K562 (cell line): ENCODE results near the gene GP1BB. TPM values are rescaled to one million over a fixed set of nuclear protein-coding genes. Genes with fewer than 3 reads are reported as not detected.

Experiments used
- ATAC-seq: fragments of 200-7000 bp; cut with Tn5 transposase; 3 replicates; pipeline ENCODE4 v1.9.1; 2020; ENCODE audit warnings: moderate library complexity
- BruUV-seq: library from RNA; stranded (reverse); fragments of 400-500 nt; replicated peaks from 2 replicates; lab custom pipeline; 2021; lab: Mats Ljungman, UMichigan
- CTCF ChIA-PET: fragments of 300-600 bp; formaldehyde crosslinking; extraction: SDS; loops from one replicate; lab custom pipeline; 2021; ENCODE audit warnings: low intra/inter-chr PET ratio; lab: Yijun Ruan, JAX
- POLR2A ChIA-PET: fragments of 300-600, 350-650 bp; sonication (Branson Sonifier 250); formaldehyde crosslinking; extraction: SDS; loops from one replicate; lab custom pipeline; 2021; ENCODE audit warnings: antibody characterized with exemption, inconsistent platforms; lab: Yijun Ruan, JAX
- DNase-seq, 4 experiments: peaks; one replicate each; pipeline versions ENCODE4 v3.0.0 to v3.0.0-alpha.2; 2011 to 2018; ENCODE audit warnings: low spot score in 3 of 4, mixed read lengths in 3 of 4; ENCODE audit errors: extremely low read depth in 1 of 4
- FAIRE-seq: peaks from 2 replicates; lab custom pipeline; 2011; peaks lifted over from hg19 to GRCh38; lab: Jason Lieb, UNC
- H2AFZ ChIP-seq: 2 replicates; pipeline ENCODE4 v1.6.0; 2011; ENCODE audit warnings: low read depth, low read length, control low read depth, inconsistent platforms
- H3K27ac ChIP-seq: fragments of 200-600 bp; 3 replicates; pipeline ENCODE4 v1.8.0; 2011; ENCODE audit warnings: low read depth, mild to moderate bottlenecking, control low read depth, inconsistent platforms, low read length, moderate library complexity, mixed read lengths; ENCODE audit errors: extremely low read depth
- H3K27me3 ChIP-seq, 2 experiments: fragments of 300-600 bp in 1 of 2; 2 replicates in 1 of 2; 3 replicates in 1 of 2; pipeline versions ENCODE4 v1.6.0 to v1.8.0; 2011; ENCODE audit warnings: inconsistent platforms in 2 of 2, low read length in 2 of 2, mild to moderate bottlenecking in 1 of 2, mixed read lengths in 1 of 2, moderate library complexity in 1 of 2; ENCODE audit not compliant: control insufficient read depth in 2 of 2, insufficient read depth in 2 of 2
- H3K36me3 ChIP-seq: fragments of 300-600 bp; 3 replicates; pipeline ENCODE4 v1.8.0; 2011; ENCODE audit warnings: mild to moderate bottlenecking, low read length, inconsistent platforms; ENCODE audit not compliant: control insufficient read depth, insufficient read depth
- H3K4me1 ChIP-seq, 2 experiments: fragments of 200-600 bp in 1 of 2; replicated peaks in 1 of 2; 2 replicates in 1 of 2; 3 replicates in 1 of 2; pipeline versions ENCODE4 v1.5.1 to v1.8.0; 2011; ENCODE audit warnings: inconsistent platforms in 2 of 2, low read length in 2 of 2, mild to moderate bottlenecking in 1 of 2, mixed read lengths in 1 of 2, moderate library complexity in 1 of 2; ENCODE audit not compliant: control insufficient read depth in 2 of 2, insufficient read depth in 2 of 2
- H3K4me2 ChIP-seq: 2 replicates; pipeline ENCODE4 v1.6.1; 2011; ENCODE audit warnings: low read length, control low read depth, inconsistent platforms, mixed read lengths; ENCODE audit not compliant: insufficient read depth
- H3K4me3 ChIP-seq: fragments of 200-600 bp; sonication (generic), shearing (Covaris generic); 2 replicates; pipeline ENCODE4 v1.5.1; 2016; ENCODE audit warnings: control low read depth, inconsistent platforms
- H3K79me2 ChIP-seq: fragments of 200-600 bp; 3 replicates; pipeline ENCODE4 v1.8.0; 2011; ENCODE audit warnings: low read length, inconsistent platforms; ENCODE audit not compliant: control insufficient read depth, insufficient read depth
- H3K9ac ChIP-seq, 2 experiments: 2 replicates each; pipeline versions ENCODE4 v1.6.0 to v1.6.1; 2011; ENCODE audit warnings: low read depth in 2 of 2, low read length in 2 of 2, control low read depth in 1 of 2, inconsistent platforms in 1 of 2, mild to moderate bottlenecking in 1 of 2, mixed read lengths in 1 of 2; ENCODE audit not compliant: insufficient read depth in 1 of 2
- H3K9me1 ChIP-seq: one replicate; pipeline ENCODE4 v1.6.0; 2011; ENCODE audit warnings: inconsistent platforms, mild to moderate bottlenecking, low read length, moderate library complexity; ENCODE audit not compliant: control insufficient read depth, insufficient read depth
- H3K9me3 ChIP-seq: replicated peaks from 2 replicates; pipeline ENCODE4 v1.5.1; 2011; ENCODE audit warnings: low read depth, low read length, inconsistent platforms; ENCODE audit not compliant: control insufficient read depth, insufficient read depth
- H4K20me1 ChIP-seq: replicated peaks from 2 replicates; pipeline ENCODE4 v1.6.1; 2011; ENCODE audit warnings: low read length, inconsistent platforms, mixed read lengths; ENCODE audit not compliant: control insufficient read depth, insufficient read depth
- EGR1 ChIP-seq: fragments of 450-650 bp; conservative IDR thresholded peaks from 2 replicates; pipeline ENCODE4 v1.6.1; 2017; ENCODE audit warnings: mild to moderate bottlenecking
- POLR2G ChIP-seq: fragments of 200-400 bp; formaldehyde crosslinking; IDR thresholded peaks from 2 replicates; pipeline ENCODE4 v1.6.1; 2017; ENCODE audit warnings: low read depth, mild to moderate bottlenecking, antibody characterized with exemption, low read length, moderate library complexity
- SETDB1 ChIP-seq: IDR thresholded peaks from one replicate; pipeline ENCODE4 v1.6.1; 2012; ENCODE audit warnings: low read length, control low read depth, inconsistent platforms
- SFPQ ChIP-seq: fragments of 200-400 bp; formaldehyde crosslinking; IDR thresholded peaks from 2 replicates; pipeline ENCODE4 v1.6.1; 2017; ENCODE audit warnings: mild to moderate bottlenecking, low read depth, low read length, moderate library complexity
- STAT6 ChIP-seq: sonication (generic); formaldehyde crosslinking; IDR thresholded peaks from 2 replicates; pipeline ENCODE4 v1.8.1; 2023; ENCODE audit warnings: mild to moderate bottlenecking, missing genetic modification reagents
- THAP12 ChIP-seq: fragments of 250-450 bp; sonication (Bioruptor Pico); IDR thresholded peaks from 2 replicates; pipeline ENCODE4 v1.9.0; 2021; ENCODE audit warnings: mild to moderate bottlenecking, inconsistent platforms
- ZBTB33 ChIP-seq: sonication (generic); formaldehyde crosslinking; IDR thresholded peaks from 2 replicates; pipeline ENCODE4 v1.8.1; 2023; ENCODE audit warnings: mild to moderate bottlenecking, missing genetic modification reagents
- ZBTB7A ChIP-seq: IDR thresholded peaks from 2 replicates; pipeline ENCODE4 v1.6.1; 2011; ENCODE audit warnings: low read depth, mild to moderate bottlenecking, low read length, moderate library complexity, borderline replicate concordance; ENCODE audit not compliant: control insufficient read depth
- ZNF184 ChIP-seq: sonication (generic); formaldehyde crosslinking; IDR thresholded peaks from 2 replicates; pipeline ENCODE4 v1.5.0; 2020; ENCODE audit warnings: missing genetic modification reagents
- WGBS: fragments of 100-300 bp; shearing (Covaris generic); methylation state at CpG from one replicate; pipeline ENCODE4 v1.1.6; 2016; ENCODE audit warnings: low coverage, mixed read lengths; ENCODE audit not compliant: insufficient coverage; ENCODE audit errors: missing lambda C conversion rate; 5-methylcytosine and 5-hydroxymethylcytosine counted together
- in situ Hi-C: fragments of 300-500 bp; cut with MboI; formaldehyde crosslinking; loops from 4 replicates; pipeline ENCODE4 v1.15.0; 2018; ENCODE audit warnings: inconsistent platforms, mixed read lengths
- intact Hi-C: fragments of 100-400 bp; cut with micrococcal nuclease; formaldehyde crosslinking; loops from 2 replicates; pipeline ENCODE4 v1.14.2; 2022
- polyA plus RNA-seq, 8 experiments: library from polyadenylated mRNA; depleted of rRNA in 4 of 8; stranded (reverse) in 5 of 8; unstranded in 3 of 8; fragments of >200 nt; fragmentation: Nextera tagmentation in 2 of 8; fragmentation: Illumina TruSeq in 1 of 8; extraction: Ambion mirVana in 2 of 8; extraction: Trizol in 1 of 8; gene quantifications; 2 replicates each; pipeline versions ENCODE4 v1.2.1 to v1.2.3, GENCODE V29; 2011 to 2014; ENCODE audit warnings: inconsistent platforms in 1 of 8, missing spikeins in 1 of 8
- total RNA-seq, 7 experiments: library from RNA; depleted of rRNA in 6 of 7; stranded (reverse); fragments of >200 nt in 6 of 7; fragmentation: Illumina TruSeq in 2 of 7; extraction: Trizol in 2 of 7; gene quantifications; 2 replicates each; pipeline versions ENCODE4 v1.2.1 to v1.2.3, GENCODE V29; 2011 to 2021; ENCODE audit warnings: low replicate concordance in 1 of 7

GP1BB gene
- total and polyA plus RNA-seq, 9 of the 15 experiments (the other 6 are each of a cell fraction or from before 2014, with no cell fraction given) = 0.69 to 162 (median 2.8) TPM

GRCh38 chr22:19758896-19759426, 35.6 kb downstream of the GP1BB start:
- POLR2A ChIA-PET = interaction anchor here (0.8 to 1.1 kb wide), 5 partner anchors 8 to 173 kb away, joined by 3 to 6 read pairs (median 3); no protein-coding TSS in a partner anchor
- peaks cover 36 to 55% of the 10 kb centered on the region in 2 experiments; a peak in 4 of 5 replicates for H3K27me3 ChIP-seq
- ATAC-seq = no peak
- H3K79me2 ChIP-seq = peaks cover 25% of the 10 kb centered on the region
- DNase-seq = no peak
- H2AFZ ChIP-seq = no peak overlapping the region
- no peaks in the 10 kb centered on the region for H3K9me3 ChIP-seq
- peaks cover 9% of the 10 kb centered on the region for H3K9me1 ChIP-seq
- H3K36me3 ChIP-seq = no peaks in the 10 kb centered on the region
- H3K27ac ChIP-seq = no peak overlapping the region
- peaks cover 24 to 97% of the 10 kb centered on the region in 2 experiments; a peak in 4 of 5 replicates for H3K4me1 ChIP-seq
- no peak for FAIRE-seq
- H3K4me2 ChIP-seq = no peak overlapping the region
- in situ Hi-C loops = no loop called here
- no peak overlapping the region for H3K4me3 ChIP-seq
- H4K20me1 ChIP-seq = peaks cover 37% of the 10 kb centered on the region
- H3K9ac ChIP-seq = peak overlapping the region in 1 of 2 experiments; percentile 10; a peak in 1 of 4 replicates
- BruUV-seq = no TSS peak
- CTCF ChIA-PET = interaction anchor here (0.6 to 1.5 kb wide), 3 partner anchors 11 to 731 kb away, joined by 3 to 4 read pairs (median 4); no protein-coding TSS in a partner anchor
- intact Hi-C loops = loop anchor here (5.0 kb wide), 1 partner anchor 133 kb away; no protein-coding TSS in a partner anchor
- WGBS = 43% methylated on average over 21 of the region's 21 CpGs
- TF ChIP-seq SFPQ (no peak), EGR1 (0 out of 2 replicates have a peak, but pooled peaks have one; percentile 25), POLR2G (0 out of 2 replicates have a peak, but pooled peaks have one; percentile 16), THAP12 (CRISPR knock-in tag) (peak; percentile 11; the same call in 1 of the 2 replicates), STAT6 (CRISPR knock-in tag) (0 out of 2 replicates have a peak, but pooled peaks have one; percentile 8), ZBTB33 (CRISPR knock-in tag) (no peak), ZBTB7A (0 out of 2 replicates have a peak, but pooled peaks have one; percentile 3), SETDB1 (peak; percentile 14), ZNF184 (CRISPR knock-in tag) (0 out of 2 replicates have a peak, but pooled peaks have one; percentile 2)
